ENCODE measurements around the gene SLC24A5.

The SLC24A5 gene

DNA sequence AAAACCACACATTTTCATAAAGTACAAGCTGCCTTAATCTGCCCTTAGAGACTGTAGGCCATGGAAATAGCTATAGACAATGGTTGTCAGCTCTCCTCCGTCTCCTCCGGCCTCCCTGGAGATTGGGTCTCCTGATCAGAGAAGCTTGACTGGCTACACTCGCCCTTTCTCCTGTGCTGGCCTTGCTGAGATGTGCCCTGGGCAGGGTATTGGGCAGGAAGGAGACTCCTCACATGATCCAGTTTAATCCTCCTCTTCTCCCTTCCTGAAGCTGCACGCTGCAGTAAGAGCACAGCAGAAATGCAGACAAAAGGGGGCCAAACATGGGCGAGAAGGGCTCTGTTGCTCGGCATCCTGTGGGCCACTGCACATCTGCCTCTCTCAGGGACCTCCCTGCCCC, at the start of gene SLC24A5:
Gene SLC24A5 (plus strand): TSS at position 246 of the 400 bp plus-strand sequence. CDS start 55 bp downstream, at position 301.
- Histone ChIP-seq H3K4me1 (ENCODE audit: control insufficient read depth in 1 of 2, insufficient read depth in 2 of 2, low read length in 2 of 2) (no peaks in the 10 kb centered on the region), H3K36me3 (ENCODE audit: control insufficient read depth in 1 of 2, insufficient read depth in 2 of 2, low read length in 2 of 2) (no peaks in the 10 kb centered on the region), H3K27ac (ENCODE audit: low read depth, low read length) (no peak within 1 kb of the TSS), H3K27me3 (ENCODE audit: control insufficient read depth in 1 of 2, insufficient read depth in 2 of 2, low read length in 2 of 2) (no peaks in the 10 kb centered on the region), H3K9ac (ENCODE audit: low read depth in 1 of 2, low read length in 2 of 2) (no peak within 1 kb of the TSS), H3K9me3 (ENCODE audit: control insufficient read depth in 1 of 2, low read length in 2 of 2) (no peaks in the 10 kb centered on the region), H3K4me3 (ENCODE audit: low read depth in 1 of 2, low read length in 2 of 2) (no peak within 1 kb of the TSS)

DNA sequence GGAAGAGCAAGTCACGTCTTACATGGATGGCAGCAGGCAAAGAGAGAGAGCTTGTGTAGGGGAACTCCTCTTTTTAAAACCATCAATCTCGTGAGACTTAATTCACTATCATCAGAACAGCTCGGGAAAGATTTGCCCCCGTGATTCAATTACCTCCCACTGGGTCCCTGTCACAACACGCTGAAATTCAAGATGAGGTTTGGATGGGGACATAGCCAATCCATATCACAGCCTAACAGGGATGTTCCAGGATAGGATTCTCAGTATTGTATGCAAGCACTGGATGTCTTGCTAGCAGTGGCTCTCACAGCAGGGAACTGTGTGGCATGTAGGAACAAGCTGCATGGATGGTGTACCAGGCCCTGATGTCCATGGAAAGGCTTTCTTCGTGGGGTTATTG, 47.8 kb upstream of the SLC24A5 start:
- peaks cover 0 to 4% of the 10 kb centered on the region in 2 donors for H3K27me3 ChIP-seq (ENCODE audit: control insufficient read depth in 1 of 2, insufficient read depth in 2 of 2, low read length in 2 of 2)
- H3K36me3 ChIP-seq (ENCODE audit: control insufficient read depth in 1 of 2, insufficient read depth in 2 of 2, low read length in 2 of 2), result no peaks in the 10 kb centered on the region
- no peaks in the 10 kb centered on the region for H3K9me3 ChIP-seq (ENCODE audit: control insufficient read depth in 1 of 2, low read length in 2 of 2)
- H3K27ac ChIP-seq (ENCODE audit: low read depth, low read length), result no peak overlapping the region
- no peaks in the 10 kb centered on the region for H3K4me1 ChIP-seq (ENCODE audit: control insufficient read depth in 1 of 2, insufficient read depth in 2 of 2, low read length in 2 of 2)
- no peak overlapping the region for H3K4me3 ChIP-seq (ENCODE audit: low read depth in 1 of 2, low read length in 2 of 2)
- no peak overlapping the region for H3K9ac ChIP-seq (ENCODE audit: low read depth in 1 of 2, low read length in 2 of 2)

DNA sequence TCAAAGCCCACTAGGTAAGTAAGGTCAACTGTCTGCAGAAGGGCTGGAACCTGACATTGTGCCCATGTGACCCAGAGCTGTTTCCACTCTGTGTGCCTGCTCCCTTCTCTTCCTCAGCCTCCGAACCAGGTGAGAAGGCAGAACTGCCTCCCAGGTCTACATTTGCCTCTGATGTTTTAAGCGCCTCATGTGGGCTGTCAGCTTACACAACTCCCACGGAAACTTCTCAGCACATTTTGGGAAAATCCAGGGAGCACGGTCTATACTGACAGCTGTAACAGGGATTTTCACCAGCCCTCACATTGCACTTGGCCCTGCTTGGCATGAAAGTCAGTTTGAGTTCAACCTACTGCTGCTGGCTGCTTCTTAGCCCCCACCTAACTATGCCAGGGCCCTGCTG, 46.9 kb upstream of the SLC24A5 start:
- peaks cover 0 to 4% of the 10 kb centered on the region in 2 donors for H3K27me3 ChIP-seq (ENCODE audit: control insufficient read depth in 1 of 2, insufficient read depth in 2 of 2, low read length in 2 of 2)
- H3K4me3 ChIP-seq (ENCODE audit: low read depth in 1 of 2, low read length in 2 of 2), result no peak overlapping the region
- no peaks in the 10 kb centered on the region for H3K9me3 ChIP-seq (ENCODE audit: control insufficient read depth in 1 of 2, low read length in 2 of 2)
- H3K9ac ChIP-seq (ENCODE audit: low read depth in 1 of 2, low read length in 2 of 2), result no peak overlapping the region
- no peaks in the 10 kb centered on the region for H3K36me3 ChIP-seq (ENCODE audit: control insufficient read depth in 1 of 2, insufficient read depth in 2 of 2, low read length in 2 of 2)
- no peaks in the 10 kb centered on the region for H3K4me1 ChIP-seq (ENCODE audit: control insufficient read depth in 1 of 2, insufficient read depth in 2 of 2, low read length in 2 of 2)
- no peak overlapping the region for H3K27ac ChIP-seq (ENCODE audit: low read depth, low read length)

- H3K27ac ChIP-seq (ENCODE audit: low read depth, low read length), result no peak overlapping the region
- no peak overlapping the region for H3K9ac ChIP-seq (ENCODE audit: low read depth in 1 of 2, low read length in 2 of 2)
- no peaks in the 10 kb centered on the region for H3K9me3 ChIP-seq (ENCODE audit: control insufficient read depth in 1 of 2, low read length in 2 of 2)
- no peak overlapping the region for H3K4me3 ChIP-seq (ENCODE audit: low read depth in 1 of 2, low read length in 2 of 2)
- H3K27me3 ChIP-seq (ENCODE audit: control insufficient read depth in 1 of 2, insufficient read depth in 2 of 2, low read length in 2 of 2), result peaks cover 0 to 4% of the 10 kb centered on the region in 2 donors
- no peaks in the 10 kb centered on the region for H3K4me1 ChIP-seq (ENCODE audit: control insufficient read depth in 1 of 2, insufficient read depth in 2 of 2, low read length in 2 of 2)
- H3K36me3 ChIP-seq (ENCODE audit: control insufficient read depth in 1 of 2, insufficient read depth in 2 of 2, low read length in 2 of 2), result no peaks in the 10 kb centered on the region
Measured at GRCh38 chr15:48076454-48076853, 44.3 kb upstream of the SLC24A5 start.

DNA sequence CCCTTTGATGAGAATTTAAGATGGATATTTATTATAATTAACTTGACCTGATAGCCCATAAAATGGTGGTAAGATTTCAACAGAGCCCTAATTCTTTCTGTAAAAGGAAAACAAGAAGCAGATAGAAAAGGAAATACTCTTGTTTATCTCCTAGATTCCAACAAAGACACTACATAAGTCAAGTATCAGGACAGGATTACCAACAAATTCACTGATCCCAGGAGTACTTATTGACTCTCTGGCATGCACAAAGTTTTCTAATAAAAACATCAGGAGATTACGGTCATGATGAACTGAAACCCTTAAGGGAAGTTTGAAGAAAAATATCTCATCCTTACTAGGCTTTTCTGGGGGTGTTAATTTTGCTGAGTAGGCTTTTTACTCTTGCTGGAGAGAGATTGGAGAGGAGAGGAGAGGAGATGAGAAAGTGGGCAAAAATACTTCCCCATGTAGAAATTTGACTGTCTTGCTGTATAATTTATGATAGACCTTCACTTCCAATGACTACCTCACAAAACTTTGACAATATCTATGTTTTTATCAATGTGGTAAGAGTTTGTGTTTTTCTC, 43.1 kb upstream of the SLC24A5 start:
- no peak overlapping the region for H3K9ac ChIP-seq (ENCODE audit: low read depth in 1 of 2, low read length in 2 of 2)
- H3K4me1 ChIP-seq (ENCODE audit: control insufficient read depth in 1 of 2, insufficient read depth in 2 of 2, low read length in 2 of 2), result no peaks in the 10 kb centered on the region
- H3K36me3 ChIP-seq (ENCODE audit: control insufficient read depth in 1 of 2, insufficient read depth in 2 of 2, low read length in 2 of 2), result no peaks in the 10 kb centered on the region
- H3K4me3 ChIP-seq (ENCODE audit: low read depth in 1 of 2, low read length in 2 of 2), result no peak overlapping the region
- peaks cover 0 to 4% of the 10 kb centered on the region in 2 donors for H3K27me3 ChIP-seq (ENCODE audit: control insufficient read depth in 1 of 2, insufficient read depth in 2 of 2, low read length in 2 of 2)
- no peaks in the 10 kb centered on the region for H3K9me3 ChIP-seq (ENCODE audit: control insufficient read depth in 1 of 2, low read length in 2 of 2)
- H3K27ac ChIP-seq (ENCODE audit: low read depth, low read length), result no peak overlapping the region

DNA sequence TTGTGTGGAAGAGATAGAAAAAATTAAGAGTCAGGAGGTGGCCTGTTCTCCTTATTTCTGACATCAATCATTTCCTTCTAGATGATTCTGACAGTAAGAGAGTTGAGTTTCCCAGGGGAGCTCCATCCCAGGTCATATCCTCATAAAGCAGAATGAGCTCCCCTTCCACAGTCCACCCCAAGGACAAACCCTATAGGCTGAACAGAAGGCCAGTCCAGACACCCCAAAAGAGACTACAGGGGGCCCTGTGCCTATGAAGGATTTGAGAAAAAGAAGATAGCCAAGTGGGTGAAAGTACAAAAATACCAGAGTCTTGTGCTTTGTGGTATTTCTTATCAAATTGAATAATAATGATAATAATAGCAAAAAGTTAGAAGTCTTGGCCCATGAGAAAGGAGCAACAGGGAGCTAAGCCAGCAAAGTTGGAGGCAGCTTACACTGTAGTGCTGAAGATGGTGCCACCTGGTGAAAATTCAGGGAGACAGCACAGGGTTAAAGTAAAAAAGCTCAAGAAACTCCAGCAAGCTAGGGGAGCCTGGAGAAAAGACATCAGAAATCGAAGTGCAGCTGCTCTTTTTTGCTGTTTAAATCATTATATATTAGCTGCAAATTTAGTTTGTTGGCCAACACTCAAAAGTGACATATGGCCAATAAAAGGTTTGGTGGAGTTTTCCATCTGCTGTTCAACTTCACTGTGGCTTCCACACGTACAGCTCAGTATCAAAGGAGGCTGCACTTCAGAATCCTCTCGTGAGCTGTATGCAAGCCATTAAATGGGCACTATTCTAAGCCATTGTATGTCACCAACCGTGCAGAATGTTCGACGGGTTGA, 35.8 kb upstream of the SLC24A5 start:
- Histone ChIP-seq H3K27ac (ENCODE audit: low read depth, low read length) (no peak overlapping the region), H3K9ac (ENCODE audit: low read depth in 1 of 2, low read length in 2 of 2) (no peak overlapping the region), H3K36me3 (ENCODE audit: control insufficient read depth in 1 of 2, insufficient read depth in 2 of 2, low read length in 2 of 2) (no peaks in the 10 kb centered on the region), H3K9me3 (ENCODE audit: control insufficient read depth in 1 of 2, low read length in 2 of 2) (no peaks in the 10 kb centered on the region), H3K4me3 (ENCODE audit: low read depth in 1 of 2, low read length in 2 of 2) (no peak overlapping the region), H3K4me1 (ENCODE audit: control insufficient read depth in 1 of 2, insufficient read depth in 2 of 2, low read length in 2 of 2) (no peaks in the 10 kb centered on the region), H3K27me3 (ENCODE audit: control insufficient read depth in 1 of 2, insufficient read depth in 2 of 2, low read length in 2 of 2) (no peaks in the 10 kb centered on the region)

GRCh38 chr15:48085591-48085930, 35.2 kb upstream of the SLC24A5 start:
- Histone ChIP-seq H3K36me3 (ENCODE audit: control insufficient read depth in 1 of 2, insufficient read depth in 2 of 2, low read length in 2 of 2) (no peaks in the 10 kb centered on the region), H3K4me3 (ENCODE audit: low read depth in 1 of 2, low read length in 2 of 2) (no peak overlapping the region), H3K4me1 (ENCODE audit: control insufficient read depth in 1 of 2, insufficient read depth in 2 of 2, low read length in 2 of 2) (no peaks in the 10 kb centered on the region), H3K27ac (ENCODE audit: low read depth, low read length) (no peak overlapping the region), H3K27me3 (ENCODE audit: control insufficient read depth in 1 of 2, insufficient read depth in 2 of 2, low read length in 2 of 2) (no peaks in the 10 kb centered on the region), H3K9me3 (ENCODE audit: control insufficient read depth in 1 of 2, low read length in 2 of 2) (no peaks in the 10 kb centered on the region), H3K9ac (ENCODE audit: low read depth in 1 of 2, low read length in 2 of 2) (no peak overlapping the region)

DNA sequence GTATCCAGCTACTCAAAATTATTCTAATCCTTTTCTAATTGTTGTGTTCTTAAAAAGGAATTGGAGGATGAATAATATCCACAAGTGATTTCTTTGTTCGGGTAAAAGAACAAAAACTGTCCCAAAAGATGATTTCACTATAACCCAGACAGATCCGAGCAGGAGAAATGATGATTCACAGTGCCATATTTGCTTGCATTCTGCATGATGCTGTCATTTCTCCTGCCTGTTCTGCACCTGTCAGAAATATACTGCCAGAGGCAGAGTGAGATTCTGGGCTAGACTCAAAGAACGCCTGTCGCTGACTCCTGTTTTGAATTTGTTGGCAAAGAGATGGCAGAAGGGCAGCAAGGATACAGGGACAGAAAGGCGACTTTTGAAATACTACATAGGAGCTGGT, 34.7 kb upstream of the SLC24A5 start:
- H3K27ac ChIP-seq (ENCODE audit: low read depth, low read length), result no peak overlapping the region
- H3K36me3 ChIP-seq (ENCODE audit: control insufficient read depth in 1 of 2, insufficient read depth in 2 of 2, low read length in 2 of 2), result no peaks in the 10 kb centered on the region
- H3K27me3 ChIP-seq (ENCODE audit: control insufficient read depth in 1 of 2, insufficient read depth in 2 of 2, low read length in 2 of 2), result no peaks in the 10 kb centered on the region
- no peak overlapping the region for H3K4me3 ChIP-seq (ENCODE audit: low read depth in 1 of 2, low read length in 2 of 2)
- no peaks in the 10 kb centered on the region for H3K9me3 ChIP-seq (ENCODE audit: control insufficient read depth in 1 of 2, low read length in 2 of 2)
- H3K4me1 ChIP-seq (ENCODE audit: control insufficient read depth in 1 of 2, insufficient read depth in 2 of 2, low read length in 2 of 2), result no peaks in the 10 kb centered on the region
- H3K9ac ChIP-seq (ENCODE audit: low read depth in 1 of 2, low read length in 2 of 2), result no peak overlapping the region

GRCh38 chr15:48086576-48086975, 34.2 kb upstream of the SLC24A5 start:
- Histone ChIP-seq H3K4me1 (ENCODE audit: control insufficient read depth in 1 of 2, insufficient read depth in 2 of 2, low read length in 2 of 2) (no peaks in the 10 kb centered on the region), H3K27me3 (ENCODE audit: control insufficient read depth in 1 of 2, insufficient read depth in 2 of 2, low read length in 2 of 2) (no peaks in the 10 kb centered on the region), H3K4me3 (ENCODE audit: low read depth in 1 of 2, low read length in 2 of 2) (no peak overlapping the region), H3K9me3 (ENCODE audit: control insufficient read depth in 1 of 2, low read length in 2 of 2) (no peaks in the 10 kb centered on the region), H3K9ac (ENCODE audit: low read depth in 1 of 2, low read length in 2 of 2) (no peak overlapping the region), H3K27ac (ENCODE audit: low read depth, low read length) (no peak overlapping the region), H3K36me3 (ENCODE audit: control insufficient read depth in 1 of 2, insufficient read depth in 2 of 2, low read length in 2 of 2) (no peaks in the 10 kb centered on the region)

DNA sequence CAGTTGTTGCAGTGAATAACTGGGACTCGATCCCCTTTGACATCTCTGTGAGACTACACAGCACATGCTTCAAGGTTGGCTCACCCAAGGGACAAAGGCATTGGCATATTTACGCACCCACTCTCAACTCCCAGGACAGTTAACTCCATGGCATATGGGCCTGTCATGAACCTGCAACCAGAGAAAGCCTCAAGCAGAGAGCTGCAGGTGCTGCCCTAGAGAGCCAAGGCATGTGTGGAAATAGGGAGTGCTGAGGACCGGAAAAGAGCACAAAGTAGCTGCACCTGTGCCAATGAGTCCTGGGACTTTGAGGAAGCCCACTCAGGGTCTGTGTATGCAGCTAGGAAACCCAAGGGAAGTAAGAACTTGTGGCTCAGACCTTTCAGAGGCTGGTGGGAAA, 32.9 kb upstream of the SLC24A5 start:
- Histone ChIP-seq H3K4me1 (ENCODE audit: control insufficient read depth in 1 of 2, insufficient read depth in 2 of 2, low read length in 2 of 2) (no peaks in the 10 kb centered on the region), H3K9ac (ENCODE audit: low read depth in 1 of 2, low read length in 2 of 2) (no peak overlapping the region), H3K36me3 (ENCODE audit: control insufficient read depth in 1 of 2, insufficient read depth in 2 of 2, low read length in 2 of 2) (no peaks in the 10 kb centered on the region), H3K4me3 (ENCODE audit: low read depth in 1 of 2, low read length in 2 of 2) (no peak overlapping the region), H3K27ac (ENCODE audit: low read depth, low read length) (no peak overlapping the region), H3K27me3 (ENCODE audit: control insufficient read depth in 1 of 2, insufficient read depth in 2 of 2, low read length in 2 of 2) (no peaks in the 10 kb centered on the region), H3K9me3 (ENCODE audit: control insufficient read depth in 1 of 2, low read length in 2 of 2) (no peaks in the 10 kb centered on the region)
